Keratinocyte (primary cell): Measurements from ENCODE around the gene CRYAB. TPM values are rescaled to one million over a fixed set of nuclear protein-coding genes. Genes with fewer than 3 reads are reported as not detected.

Source experiments
- DNase-seq: peaks from one replicate; pipeline ENCODE4 v3.0.0-alpha.2; 2011; ENCODE audit warnings: low read depth, missing footprints, low spot score
- FAIRE-seq: peaks from 2 replicates; lab custom pipeline; 2011; peaks lifted over from hg19 to GRCh38; lab: Jason Lieb, UNC
- H2AFZ ChIP-seq: 2 replicates; pipeline ENCODE4 v1.6.0; 2012; ENCODE audit warnings: low read length, control low read depth, inconsistent platforms; ENCODE audit not compliant: control insufficient read depth
- H3K27ac ChIP-seq: 2 replicates; pipeline ENCODE4 v1.5.1; 2011; ENCODE audit warnings: low read length; ENCODE audit not compliant: control insufficient read depth, insufficient read depth
- H3K27me3 ChIP-seq: 3 replicates; pipeline ENCODE4 v1.6.0; 2011; ENCODE audit warnings: low read length; ENCODE audit not compliant: control insufficient read depth, insufficient read depth; ENCODE audit errors: extremely low read depth
- H3K36me3 ChIP-seq, 2 experiments: 2 replicates in 1 of 2; 3 replicates in 1 of 2; pipeline ENCODE4 v1.5.1; 2011; ENCODE audit warnings: low read length in 2 of 2, mild to moderate bottlenecking in 1 of 2; ENCODE audit not compliant: control insufficient read depth in 2 of 2, insufficient read depth in 2 of 2; ENCODE audit errors: extremely low read depth in 1 of 2
- H3K4me1 ChIP-seq: 3 replicates; pipeline ENCODE4 v1.5.1; 2011; ENCODE audit warnings: low read length; ENCODE audit not compliant: control insufficient read depth, insufficient read depth; ENCODE audit errors: extremely low read depth
- H3K4me2 ChIP-seq: 3 replicates; pipeline ENCODE4 v1.6.0; 2011; ENCODE audit warnings: low read depth, low read length; ENCODE audit not compliant: control insufficient read depth, insufficient read depth; ENCODE audit errors: extremely low read depth
- H3K4me3 ChIP-seq, 3 experiments: fragments of 200-600 bp in 1 of 3; sonication (generic) in 1 of 3; 2 replicates in 2 of 3; 3 replicates in 1 of 3; pipeline ENCODE4 v1.5.1; 2011 to 2016; ENCODE audit warnings: low read length in 3 of 3, mild to moderate bottlenecking in 3 of 3, control low read depth in 2 of 3, inconsistent platforms in 1 of 3, low read depth in 1 of 3, mixed read lengths in 1 of 3, mixed run types in 1 of 3, moderate library complexity in 1 of 3; ENCODE audit not compliant: control insufficient read depth in 2 of 3, insufficient read depth in 2 of 3; ENCODE audit errors: extremely low read depth in 1 of 3
- H3K79me2 ChIP-seq: 2 replicates; pipeline ENCODE4 v1.6.0; 2012; ENCODE audit warnings: low read length; ENCODE audit not compliant: control insufficient read depth, insufficient read depth
- H3K9ac ChIP-seq: 3 replicates; pipeline ENCODE4 v1.6.0; 2011; ENCODE audit warnings: low read length; ENCODE audit not compliant: control insufficient read depth, insufficient read depth; ENCODE audit errors: extremely low read depth
- H3K9me1 ChIP-seq: 3 replicates; pipeline ENCODE4 v1.6.0; 2011; ENCODE audit warnings: low read length; ENCODE audit not compliant: control insufficient read depth, insufficient read depth; ENCODE audit errors: extremely low read depth
- H3K9me3 ChIP-seq: 2 replicates; pipeline ENCODE4 v1.5.1; 2012; ENCODE audit warnings: low read depth, low read length; ENCODE audit not compliant: control insufficient read depth
- H4K20me1 ChIP-seq: 3 replicates; pipeline ENCODE4 v1.6.0; 2011; ENCODE audit warnings: low read length; ENCODE audit not compliant: control insufficient read depth, insufficient read depth; ENCODE audit errors: extremely low read depth
- CTCF ChIP-seq, 3 experiments: IDR thresholded peaks in 1 of 3; conservative IDR thresholded peaks in 1 of 3; optimal IDR thresholded peaks in 1 of 3; 2 replicates in 2 of 3; 3 replicates in 1 of 3; pipeline versions ENCODE3 to v1.5.1; 2011; ENCODE audit warnings: low read length in 3 of 3, mild to moderate bottlenecking in 3 of 3, moderate library complexity in 2 of 3, control low read depth in 1 of 3, inconsistent platforms in 1 of 3; ENCODE audit not compliant: insufficient read depth in 2 of 3; ENCODE audit errors: extremely low read depth in 1 of 3
- EZH2 ChIP-seq: IDR thresholded peaks from one replicate; pipeline ENCODE4 v1.6.1; 2012; ENCODE audit warnings: inconsistent platforms, mild to moderate bottlenecking, low read length, moderate library complexity
- dilution Hi-C: fragments of 300-500 bp; cut with MboI; formaldehyde crosslinking; loops from one replicate; pipeline ENCODE4 v1.7.0; 2020; ENCODE audit warnings: low sequenced_read_pairs; ENCODE audit not compliant: extremely low pct_ligation_motif_present
- polyA plus RNA-seq, 5 experiments: library from polyadenylated mRNA; depleted of rRNA in 3 of 5; stranded (reverse) in 3 of 5; stranded (forward) in 1 of 5; unstranded in 1 of 5; fragments of >200 nt; gene quantifications; 1 replicate in 1 of 5; 2 replicates in 3 of 5; 3 replicates in 1 of 5; pipeline versions ENCODE4 v1.2.1 to v1.2.3, GENCODE V29; 2011 to 2012; ENCODE audit warnings: missing spikeins in 2 of 5, low read depth in 1 of 5, low replicate concordance in 1 of 5

Gene CRYAB
- polyA plus RNA-seq, 1 donor (not counting 4 experiments of a cell fraction or from before 2014, with no cell fraction given): 11.0 TPM

GRCh38 chr11:111913997-111914396 lies 2.4 kb upstream of the CRYAB start:
- Histone ChIP-seq H3K9me1 (no peaks in the 10 kb centered on the region), H3K4me2 (no peak overlapping the region), H4K20me1 (no peaks in the 10 kb centered on the region), H3K9ac (no peak overlapping the region), H3K27me3 (peaks cover 6% of the 10 kb centered on the region), H2AFZ (no peak overlapping the region), H3K9me3 (no peaks in the 10 kb centered on the region), H3K79me2 (no peaks in the 10 kb centered on the region), H3K4me3 (no peak overlapping the region), H3K36me3 (no peaks in the 10 kb centered on the region), H3K27ac (no peak overlapping the region), H3K4me1 (peaks cover 22% of the 10 kb centered on the region)
- DNase-seq (no peak), FAIRE-seq (no peak)
- dilution Hi-C loops: no loop called here
- TF ChIP-seq EZH2 (no peak), CTCF (optimal IDR thresholded peaks at IDR 0.05 in 1 of 3, IDR thresholded peaks at IDR 0.05 in 1 of 3, conservative IDR thresholded peaks at IDR 0.05 in 1 of 3; ENCODE audit: extremely low read depth in 1 of 3, insufficient read depth in 2 of 3, low read length in 3 of 3) (no peak)

DNA sequence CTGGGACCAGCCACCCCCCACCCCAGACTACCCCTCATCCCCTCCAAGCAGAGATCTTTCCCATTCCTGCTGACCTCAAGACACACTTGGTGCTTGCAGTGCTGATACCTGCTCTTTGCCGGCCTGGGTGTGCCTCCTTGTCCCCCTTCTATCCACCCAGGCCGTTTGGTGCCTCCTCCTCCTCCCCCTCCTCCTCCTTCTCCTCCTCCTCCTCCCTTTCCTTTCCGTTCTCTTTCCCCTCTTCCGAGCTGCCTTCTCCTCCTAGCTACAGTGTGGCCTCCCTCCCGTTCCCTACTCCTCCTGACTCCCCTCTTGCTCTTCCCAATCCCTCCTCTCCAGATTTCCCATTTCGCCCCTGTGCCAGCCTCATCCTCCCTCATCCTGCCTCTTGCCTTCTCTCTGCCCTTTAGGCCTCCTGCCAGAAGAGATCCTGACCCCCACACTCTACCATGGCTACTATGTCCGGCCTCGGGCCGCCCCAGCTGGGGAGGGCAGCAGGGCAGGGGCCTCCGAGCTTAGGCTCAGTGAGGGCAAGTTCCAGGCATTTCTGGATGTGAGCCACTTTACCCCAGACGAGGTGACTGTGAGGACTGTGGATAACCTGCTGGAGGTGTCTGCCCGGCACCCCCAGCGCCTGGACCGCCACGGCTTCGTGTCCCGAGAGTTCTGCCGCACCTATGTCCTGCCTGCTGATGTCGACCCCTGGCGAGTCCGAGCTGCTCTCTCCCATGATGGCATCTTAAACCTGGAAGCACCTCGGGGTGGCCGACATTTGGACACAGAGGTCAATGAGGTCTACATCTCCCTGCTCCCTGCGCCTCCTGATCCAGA lies 1.7 kb upstream of the CRYAB start:
- TF ChIP-seq EZH2: no peak
- TF ChIP-seq CTCF (optimal IDR thresholded peaks at IDR 0.05 in 1 of 3, IDR thresholded peaks at IDR 0.05 in 1 of 3, conservative IDR thresholded peaks at IDR 0.05 in 1 of 3; ENCODE audit: extremely low read depth in 1 of 3, insufficient read depth in 2 of 3, low read length in 3 of 3): no peak
- no peak overlapping the region for H3K4me3 ChIP-seq
- no peak overlapping the region for H3K27ac ChIP-seq
- no peaks in the 10 kb centered on the region for H3K79me2 ChIP-seq
- dilution Hi-C loops: no loop called here
- DNase-seq (no peak), FAIRE-seq (no peak)
- H3K9me1 ChIP-seq: no peaks in the 10 kb centered on the region
- no peak overlapping the region for H3K4me2 ChIP-seq
- H3K9me3 ChIP-seq: no peaks in the 10 kb centered on the region
- H3K36me3 ChIP-seq: no peaks in the 10 kb centered on the region
- H4K20me1 ChIP-seq: no peaks in the 10 kb centered on the region
- H3K4me1 ChIP-seq: peaks cover 14% of the 10 kb centered on the region
- H3K9ac ChIP-seq: no peak overlapping the region
- peaks cover 6% of the 10 kb centered on the region for H3K27me3 ChIP-seq
- H2AFZ ChIP-seq: no peak overlapping the region
